Measurements from ENCODE around the gene KHDC1. TPM values are rescaled to one million over a fixed set of nuclear protein-coding genes. Genes with fewer than 3 reads are reported as not detected.

Gene KHDC1
- total RNA-seq, 1 donor from 2014 or later: 7.0 TPM

- no peaks in the 10 kb centered on the region for H3K9me3 ChIP-seq (ENCODE audit: low read depth)
- H3F3A ChIP-seq (ENCODE audit: low read depth): no peaks in the 10 kb centered on the region
- H4K20me1 ChIP-seq (ENCODE audit: low read depth): no peaks in the 10 kb centered on the region
- H3K27ac Mint-ChIP-seq: no peak overlapping the region
- H3K27me3 ChIP-seq: no peaks in the 10 kb centered on the region
- no peak overlapping the region for H3K4me3 ChIP-seq
- no peak for DNase-seq (ENCODE audit: low spot score)
- no peaks in the 10 kb centered on the region for H3K36me3 ChIP-seq
- peaks cover 3% of the 10 kb centered on the region for H3K4me1 Mint-ChIP-seq
- H3K4me1 ChIP-seq: peaks cover 4% of the 10 kb centered on the region
- no peak overlapping the region for H3K4me3 Mint-ChIP-seq
- H3K27ac ChIP-seq: no peak overlapping the region
- H3K4me2 ChIP-seq: no peak overlapping the region
- H2AFZ ChIP-seq (replicated peaks): no peak overlapping the region
- H3K9ac ChIP-seq: no peak overlapping the region
- TF ChIP-seq EZH2phosphoT487 (IDR thresholded peaks at IDR 0.05) (no peak), EZH2 (IDR thresholded peaks at IDR 0.05) (no peak)
- TF ChIP-seq, protein P1, sequence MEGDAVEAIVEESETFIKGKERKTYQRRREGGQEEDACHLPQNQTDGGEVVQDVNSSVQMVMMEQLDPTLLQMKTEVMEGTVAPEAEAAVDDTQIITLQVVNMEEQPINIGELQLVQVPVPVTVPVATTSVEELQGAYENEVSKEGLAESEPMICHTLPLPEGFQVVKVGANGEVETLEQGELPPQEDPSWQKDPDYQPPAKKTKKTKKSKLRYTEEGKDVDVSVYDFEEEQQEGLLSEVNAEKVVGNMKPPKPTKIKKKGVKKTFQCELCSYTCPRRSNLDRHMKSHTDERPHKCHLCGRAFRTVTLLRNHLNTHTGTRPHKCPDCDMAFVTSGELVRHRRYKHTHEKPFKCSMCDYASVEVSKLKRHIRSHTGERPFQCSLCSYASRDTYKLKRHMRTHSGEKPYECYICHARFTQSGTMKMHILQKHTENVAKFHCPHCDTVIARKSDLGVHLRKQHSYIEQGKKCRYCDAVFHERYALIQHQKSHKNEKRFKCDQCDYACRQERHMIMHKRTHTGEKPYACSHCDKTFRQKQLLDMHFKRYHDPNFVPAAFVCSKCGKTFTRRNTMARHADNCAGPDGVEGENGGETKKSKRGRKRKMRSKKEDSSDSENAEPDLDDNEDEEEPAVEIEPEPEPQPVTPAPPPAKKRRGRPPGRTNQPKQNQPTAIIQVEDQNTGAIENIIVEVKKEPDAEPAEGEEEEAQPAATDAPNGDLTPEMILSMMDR (IDR thresholded peaks at IDR 0.05): no peak
- H3K36me3 Mint-ChIP-seq: no peaks in the 10 kb centered on the region
- no peaks in the 10 kb centered on the region for H3K9me3 Mint-ChIP-seq
- no peaks in the 10 kb centered on the region for H3K27me3 Mint-ChIP-seq (ENCODE audit: insufficient read depth, low read depth)
- no peaks in the 10 kb centered on the region for H3K79me2 ChIP-seq (ENCODE audit: low read depth)
Measured at GRCh38 chr6:73252703-73253102, 10.3 kb downstream of the KHDC1 start.

DNA sequence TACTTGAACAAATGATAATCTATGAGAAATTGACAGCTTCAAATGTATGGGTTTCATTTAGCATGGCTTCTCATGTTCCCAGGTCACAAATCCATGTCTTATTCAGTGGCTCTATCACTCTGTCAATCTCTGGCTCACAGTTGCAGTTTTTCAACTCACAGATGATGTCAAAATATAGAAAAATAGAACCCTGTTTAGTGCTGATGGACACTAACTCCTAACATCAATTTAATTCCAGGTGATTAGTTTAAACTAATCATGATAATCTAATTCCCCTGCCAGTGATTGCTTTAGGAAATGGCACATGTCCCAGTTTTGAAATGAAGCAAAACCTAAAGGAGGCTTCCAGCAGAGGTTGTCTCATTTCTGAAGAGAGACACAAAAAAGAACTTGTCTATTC is 13.0 kb downstream of the KHDC1 start:
- H3K27ac Mint-ChIP-seq: no peak overlapping the region
- H3K36me3 ChIP-seq: no peaks in the 10 kb centered on the region
- no peak overlapping the region for H3K27ac ChIP-seq
- H3K9me3 Mint-ChIP-seq: no peaks in the 10 kb centered on the region
- H3K9me3 ChIP-seq (ENCODE audit: low read depth): no peaks in the 10 kb centered on the region
- H3K9ac ChIP-seq: no peak overlapping the region
- peaks cover 3% of the 10 kb centered on the region for H3K4me1 Mint-ChIP-seq
- no peaks in the 10 kb centered on the region for H3K27me3 Mint-ChIP-seq (ENCODE audit: insufficient read depth, low read depth)
- DNase-seq (ENCODE audit: low spot score): no peak
- no peaks in the 10 kb centered on the region for H3K27me3 ChIP-seq
- no peak overlapping the region for H2AFZ ChIP-seq (replicated peaks)
- H3K4me3 Mint-ChIP-seq: no peak overlapping the region
- H4K20me1 ChIP-seq (ENCODE audit: low read depth): no peaks in the 10 kb centered on the region
- H3K4me3 ChIP-seq: no peak overlapping the region
- no peaks in the 10 kb centered on the region for H3K79me2 ChIP-seq (ENCODE audit: low read depth)
- no peak overlapping the region for H3K4me2 ChIP-seq
- H3F3A ChIP-seq (ENCODE audit: low read depth): no peaks in the 10 kb centered on the region
- TF ChIP-seq EZH2phosphoT487 (IDR thresholded peaks at IDR 0.05): no peak
- H3K4me1 ChIP-seq: peaks cover 4% of the 10 kb centered on the region
- no peaks in the 10 kb centered on the region for H3K36me3 Mint-ChIP-seq

- Histone ChIP-seq H3K9ac (no peak overlapping the region), H3K79me2 (ENCODE audit: low read depth) (no peaks in the 10 kb centered on the region), H3F3A (ENCODE audit: low read depth) (no peaks in the 10 kb centered on the region), H3K27me3 (no peaks in the 10 kb centered on the region), H3K27ac (no peak overlapping the region), H4K20me1 (ENCODE audit: low read depth) (no peaks in the 10 kb centered on the region), H3K4me3 (no peak overlapping the region), H2AFZ (replicated peaks) (no peak overlapping the region), H3K36me3 (no peaks in the 10 kb centered on the region), H3K4me1 (peaks cover 4% of the 10 kb centered on the region), H3K4me2 (no peak overlapping the region), H3K9me3 (ENCODE audit: low read depth) (no peaks in the 10 kb centered on the region)
- no peaks in the 10 kb centered on the region for H3K9me3 Mint-ChIP-seq
- H3K27ac Mint-ChIP-seq: no peak overlapping the region
- TF ChIP-seq EZH2 (IDR thresholded peaks at IDR 0.05) (no peak), EZH2phosphoT487 (IDR thresholded peaks at IDR 0.05) (no peak)
- TF ChIP-seq, protein P1 (IDR thresholded peaks at IDR 0.05): no peak
- no peaks in the 10 kb centered on the region for H3K27me3 Mint-ChIP-seq (ENCODE audit: insufficient read depth, low read depth)
- peaks cover 2% of the 10 kb centered on the region for H3K36me3 Mint-ChIP-seq
- DNase-seq (ENCODE audit: low spot score): no peak
- H3K4me3 Mint-ChIP-seq: no peak overlapping the region
- H3K4me1 Mint-ChIP-seq: peaks cover 3% of the 10 kb centered on the region
Measured at GRCh38 chr6:73248192-73248903, 14.6 kb downstream of the KHDC1 start.

DNA sequence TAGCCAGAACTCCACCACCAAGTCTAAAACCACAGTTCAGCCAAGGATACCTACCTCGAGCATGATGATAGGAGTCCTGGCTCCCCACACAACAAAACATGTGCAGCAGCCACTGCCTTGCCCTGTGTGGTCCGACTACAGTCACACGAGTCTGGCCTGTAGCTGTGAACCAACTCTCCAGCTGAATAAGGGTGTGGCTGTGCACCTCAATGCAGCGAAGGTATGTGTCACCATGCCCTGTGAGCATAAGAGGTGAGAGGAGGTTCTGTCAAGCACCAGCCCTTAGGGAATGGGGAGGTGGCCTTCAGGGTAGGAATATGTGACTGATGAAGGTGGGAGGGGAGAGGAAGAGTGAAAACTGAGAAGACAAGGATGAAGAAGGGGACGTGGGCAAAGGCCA is 21.0 kb downstream of the KHDC1 start:
- Histone ChIP-seq H3K27ac (no peak overlapping the region), H3K4me2 (no peak overlapping the region), H3F3A (ENCODE audit: low read depth) (no peaks in the 10 kb centered on the region), H3K79me2 (ENCODE audit: low read depth) (no peaks in the 10 kb centered on the region), H3K9ac (no peak overlapping the region), H3K27me3 (no peaks in the 10 kb centered on the region), H3K4me3 (no peak overlapping the region), H3K4me1 (no peaks in the 10 kb centered on the region), H2AFZ (replicated peaks) (no peak overlapping the region), H3K9me3 (ENCODE audit: low read depth) (no peaks in the 10 kb centered on the region), H3K36me3 (no peaks in the 10 kb centered on the region), H4K20me1 (ENCODE audit: low read depth) (no peaks in the 10 kb centered on the region)
- H3K27ac Mint-ChIP-seq: no peak overlapping the region
- H3K9me3 Mint-ChIP-seq: no peaks in the 10 kb centered on the region
- no peaks in the 10 kb centered on the region for H3K4me1 Mint-ChIP-seq
- peaks cover 2% of the 10 kb centered on the region for H3K27me3 Mint-ChIP-seq (ENCODE audit: insufficient read depth, low read depth)
- H3K4me3 Mint-ChIP-seq: no peak overlapping the region
- no peak for DNase-seq (ENCODE audit: low spot score)
- TF ChIP-seq EZH2phosphoT487 (IDR thresholded peaks at IDR 0.05) (no peak), EZH2 (IDR thresholded peaks at IDR 0.05) (no peak)
- TF ChIP-seq, protein P1 (IDR thresholded peaks at IDR 0.05): no peak
- H3K36me3 Mint-ChIP-seq: peaks cover 2% of the 10 kb centered on the region

Measured in neural progenitor cell (in vitro differentiated cells).